HG03354 (cell line): ENCODE results near the gene NEMP2.
"Not testable (repeated sequence)": the region's sequence is repeated elsewhere in the genome, so short reads cannot be mapped to it uniquely, and the experiment has no call there.

ENCODE experiments used
- ATAC-seq: cut with Tn5 transposase; IDR thresholded peaks from one replicate; pipeline ENCODE4 v1.9.1; 2021; ENCODE audit warnings: mild to moderate bottlenecking; ENCODE audit not compliant: unreplicated experiment, poor library complexity, severe bottlenecking

Gene NEMP2

DNA sequence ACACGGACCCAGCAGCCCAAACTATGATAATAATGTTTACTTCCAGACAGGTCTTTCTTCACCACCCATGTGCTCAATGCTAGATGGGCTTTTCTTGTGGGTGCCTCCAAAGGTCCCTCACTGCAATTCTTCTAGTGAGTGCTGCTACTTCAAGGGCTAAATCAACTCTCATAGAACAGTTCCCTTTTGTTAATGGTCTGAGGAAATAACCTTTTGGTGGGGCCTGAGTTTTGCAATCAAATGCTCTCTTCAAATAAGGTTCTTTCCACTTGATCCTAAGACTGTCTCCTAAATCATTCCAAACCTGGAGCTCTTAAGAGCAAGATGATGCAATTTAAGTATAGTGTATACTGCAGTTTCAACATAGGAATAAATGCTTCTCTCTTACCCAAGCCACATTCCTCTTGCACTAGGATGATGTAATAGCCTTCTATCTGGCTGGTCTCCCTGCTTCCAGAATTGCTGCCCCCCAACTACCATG is 6.0 kb downstream of the NEMP2 start:
- ATAC-seq = no peak

DNA sequence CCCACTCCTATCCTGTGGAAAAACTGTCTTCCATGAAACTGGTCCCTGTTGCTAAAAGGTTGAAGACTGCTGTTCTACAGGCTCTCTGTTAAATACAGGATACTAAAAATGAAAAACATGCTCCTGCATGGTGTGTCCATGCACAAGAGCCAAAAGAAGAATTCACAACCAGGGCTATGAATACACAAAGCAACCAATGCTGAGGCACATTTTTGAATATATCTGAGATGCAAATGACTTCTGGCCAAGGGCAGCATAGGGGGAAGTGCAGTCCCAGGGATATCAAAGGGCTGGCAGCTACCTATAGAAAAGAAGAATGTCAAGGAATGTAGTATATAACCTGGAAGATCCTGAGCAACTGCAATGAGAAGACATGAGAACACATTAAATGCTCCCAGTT is 6.6 kb downstream of the NEMP2 start:
- no peak for ATAC-seq

DNA sequence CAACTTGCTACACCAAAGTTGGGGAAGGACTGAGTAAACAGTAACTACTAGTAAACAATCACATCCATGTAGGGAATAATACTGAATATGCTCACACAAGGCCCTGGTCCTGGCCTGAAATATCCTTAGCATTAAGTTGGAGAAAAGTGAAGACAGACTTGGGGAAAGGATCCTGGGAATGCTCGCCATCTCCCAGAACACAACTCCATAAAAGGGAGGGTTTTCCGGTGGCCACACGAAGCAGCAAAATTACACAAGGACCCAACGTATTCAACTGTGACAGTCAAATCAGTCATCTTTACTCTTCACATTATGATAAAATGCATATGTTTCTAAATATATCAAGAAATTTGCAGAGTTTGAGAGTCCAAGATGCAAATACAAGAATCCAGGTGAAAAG is 7.3 kb downstream of the NEMP2 start:
- ATAC-seq = no peak

DNA sequence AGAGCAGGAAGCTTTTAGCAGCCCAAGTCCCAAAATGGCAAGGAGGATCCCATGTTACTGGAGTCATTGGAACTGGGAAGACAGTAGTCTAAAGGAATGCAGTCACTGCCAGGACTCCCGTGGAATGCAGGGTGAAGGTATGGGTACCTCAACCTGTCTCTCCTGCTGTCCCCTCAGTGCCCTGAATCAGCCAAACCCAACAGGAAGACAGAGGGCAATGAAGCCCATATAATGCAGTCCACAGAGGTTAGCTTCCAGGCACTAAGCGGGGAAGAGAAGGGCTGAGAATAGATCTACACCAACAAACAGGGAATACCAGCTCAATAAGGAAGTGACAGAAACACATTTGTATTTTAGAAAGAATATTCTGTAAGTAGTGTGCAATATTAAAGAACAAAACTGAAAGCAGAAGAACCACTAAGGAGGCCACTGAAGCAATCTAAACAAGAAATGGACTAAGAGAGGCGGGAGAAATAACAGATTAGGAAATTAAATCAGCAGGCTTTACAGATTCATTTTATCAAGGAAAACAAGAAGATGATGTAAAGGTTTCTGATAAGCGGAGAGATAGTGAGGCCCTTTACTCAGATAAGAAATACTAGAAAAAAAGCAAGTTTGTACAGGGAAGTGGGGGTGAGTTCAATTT is 8.3 kb downstream of the NEMP2 start:
- no peak for ATAC-seq

DNA sequence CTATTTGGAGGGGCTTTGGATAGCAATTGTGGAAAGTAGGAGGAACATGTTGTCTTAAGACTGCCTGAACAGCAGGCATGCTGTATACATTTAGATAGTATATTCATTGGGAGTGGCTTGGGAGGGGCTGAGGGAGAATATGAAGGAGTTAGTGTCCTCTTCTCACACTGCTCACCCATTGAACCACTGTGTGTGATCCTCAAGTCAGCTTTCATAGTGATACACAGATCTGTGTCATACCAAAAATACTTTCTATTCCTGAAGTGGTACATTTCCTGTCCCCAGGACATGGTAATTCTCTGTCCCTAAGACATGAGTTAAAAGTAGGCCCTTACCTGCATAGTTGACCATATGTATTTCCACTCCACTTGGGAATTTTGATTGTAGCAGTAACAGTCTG is 9.6 kb downstream of the NEMP2 start:
- ATAC-seq = no peak

DNA sequence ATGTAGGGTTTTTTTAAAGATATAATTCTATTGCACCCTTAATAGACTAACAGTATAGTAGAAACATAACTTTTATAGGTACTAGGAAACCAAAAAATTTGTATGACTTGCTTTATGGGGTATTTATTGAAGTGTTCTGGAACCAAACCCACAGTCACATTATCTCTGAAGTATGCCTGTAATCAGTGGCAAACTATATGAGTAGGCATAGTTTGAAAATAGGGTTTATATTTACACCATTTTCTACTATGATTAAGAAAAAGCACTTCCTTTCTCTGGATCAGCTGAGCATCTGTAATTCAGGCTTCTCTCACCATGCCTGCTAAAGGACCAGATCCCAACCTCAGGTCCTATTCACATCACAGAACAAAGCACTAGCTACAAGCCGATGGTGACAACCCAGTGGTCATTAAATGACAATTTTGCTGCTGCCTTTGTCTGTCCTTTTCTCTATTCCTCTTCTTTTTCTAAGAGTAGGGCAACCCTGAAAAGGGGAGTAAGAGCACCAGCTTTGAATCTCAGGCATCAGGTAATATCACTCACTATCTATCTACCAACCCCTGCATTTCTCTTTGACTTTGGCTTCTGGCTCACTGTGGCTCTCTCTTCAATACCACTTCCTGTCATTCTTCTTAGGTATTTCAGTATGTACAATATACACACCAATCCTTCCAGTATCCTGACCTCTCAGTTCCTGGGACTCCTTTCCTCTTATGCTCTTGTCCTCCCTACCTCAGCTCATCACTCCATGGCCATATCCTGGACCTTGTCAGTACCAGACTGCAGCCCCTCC is 14.4 kb downstream of the NEMP2 start:
- no peak for ATAC-seq

DNA sequence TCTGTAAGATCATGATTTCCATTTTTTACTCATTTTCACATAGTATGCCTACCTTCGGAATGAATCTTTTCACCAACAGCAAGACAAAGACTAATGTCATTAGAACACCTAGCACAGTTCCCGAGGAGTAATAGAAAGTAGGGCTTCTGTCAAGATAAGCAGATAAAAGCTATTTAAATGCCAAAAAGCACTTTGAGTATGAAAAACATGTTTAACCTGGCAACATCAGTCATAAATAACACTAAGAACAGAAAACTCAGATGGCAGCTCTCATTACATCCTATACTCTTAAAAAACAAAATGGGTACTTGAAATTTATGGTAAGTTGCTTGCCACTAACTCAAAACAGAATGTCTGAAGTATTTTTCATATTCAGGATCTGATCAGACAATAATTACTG is 17.1 kb downstream of the NEMP2 start:
- no peak for ATAC-seq

DNA sequence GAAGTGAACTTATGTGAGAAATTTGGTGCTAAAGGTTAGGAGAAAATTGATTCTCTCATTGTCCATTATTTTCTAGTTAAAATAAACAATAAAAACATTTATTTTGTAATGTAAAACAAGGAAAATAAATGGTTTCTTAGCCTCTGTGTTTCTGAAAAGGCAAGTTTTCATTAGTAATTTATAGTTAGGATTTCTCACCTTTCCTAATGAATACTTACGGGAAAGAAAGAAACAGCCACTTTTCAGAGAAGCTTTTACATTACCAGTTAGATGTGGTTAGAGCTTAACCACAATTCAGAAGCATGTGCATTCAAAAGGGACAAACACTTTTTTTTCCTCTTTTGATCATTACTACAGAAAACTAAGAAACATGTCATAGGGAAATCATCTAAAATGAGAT is 18.8 kb downstream of the NEMP2 start:
- ATAC-seq = no peak

DNA sequence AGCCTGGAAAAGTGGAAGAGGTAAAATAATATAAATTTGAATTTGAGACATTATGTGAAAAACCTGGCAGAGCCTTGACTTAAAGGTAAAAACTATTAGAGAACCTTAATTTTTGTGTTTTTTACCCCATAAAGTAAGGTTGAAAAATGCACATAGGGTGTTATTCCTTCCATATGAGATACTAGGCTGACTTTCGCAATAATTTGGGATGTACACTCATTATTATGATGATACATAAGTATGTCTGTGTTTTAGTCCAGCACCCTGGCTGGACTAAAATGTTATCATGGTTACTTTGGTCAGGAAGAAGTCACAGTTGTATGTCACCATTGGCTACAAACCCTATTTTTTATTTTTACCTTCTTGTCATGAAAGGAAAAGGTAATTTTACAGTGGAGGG is 19.8 kb downstream of the NEMP2 start:
- ATAC-seq = no peak

DNA sequence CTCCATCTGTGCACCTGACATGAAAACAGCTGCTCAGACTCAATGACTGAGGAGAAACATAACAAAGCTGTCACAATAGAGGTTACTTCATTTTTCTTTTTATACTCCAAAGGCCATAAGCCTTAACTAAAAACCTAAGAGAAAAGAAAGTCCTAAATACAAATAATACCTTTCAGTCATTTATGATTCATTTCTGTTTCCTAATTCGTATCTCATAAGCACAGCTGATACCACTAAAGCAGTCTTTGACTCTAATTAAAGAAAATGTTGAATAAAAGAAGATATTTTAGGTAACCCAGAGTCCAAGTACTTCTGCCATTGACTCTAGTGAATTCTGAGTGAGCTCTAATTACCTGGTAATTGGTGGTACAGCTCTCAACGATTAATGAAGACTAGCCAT is 20.6 kb downstream of the NEMP2 start:
- ATAC-seq = no peak

DNA sequence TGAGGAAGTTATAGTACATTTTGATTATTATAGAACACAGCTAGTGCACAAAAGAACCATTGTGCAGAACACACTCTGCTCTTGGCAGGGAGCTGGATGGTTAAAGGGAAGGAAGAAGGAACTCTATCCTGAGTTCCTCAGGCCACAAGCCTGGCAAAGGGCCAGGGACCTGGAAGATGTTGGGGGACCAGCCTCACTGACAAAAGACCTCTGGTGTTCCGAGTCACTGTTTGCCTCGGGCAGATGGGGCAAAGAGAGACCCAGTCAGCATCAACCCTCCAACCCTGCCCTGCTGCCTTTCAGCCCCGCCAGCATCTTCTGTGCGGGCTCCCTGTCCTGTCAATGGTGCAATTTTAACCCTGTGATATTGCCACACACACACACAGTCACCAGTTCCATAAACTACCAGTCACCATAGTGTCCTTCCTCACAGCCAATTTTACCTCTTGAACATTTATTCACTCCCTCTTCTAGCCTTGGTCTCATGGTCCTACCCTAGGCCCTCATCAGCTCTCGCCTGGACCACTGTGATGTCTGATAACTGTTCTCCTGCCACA is 21.9 kb downstream of the NEMP2 start:
- ATAC-seq = no peak

DNA sequence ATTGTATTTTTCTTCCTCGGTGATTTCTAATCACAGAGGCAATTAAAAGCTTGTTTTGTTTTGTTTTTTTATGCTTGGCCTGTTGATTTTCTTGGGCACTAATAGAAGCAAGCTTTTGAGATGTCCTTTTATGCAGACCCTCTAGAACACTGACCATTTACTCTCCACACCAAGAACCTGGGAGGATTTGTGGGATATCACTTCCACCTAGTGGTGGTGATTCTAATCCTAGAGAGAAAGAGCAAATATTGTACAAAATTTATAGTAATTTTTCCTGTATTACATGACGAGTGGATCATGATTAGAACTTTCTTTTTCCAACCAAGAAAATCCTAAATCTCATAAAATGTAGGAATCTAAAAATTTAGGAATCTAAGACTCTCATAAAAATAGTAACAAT is 23.4 kb downstream of the NEMP2 start:
- ATAC-seq = no peak

DNA sequence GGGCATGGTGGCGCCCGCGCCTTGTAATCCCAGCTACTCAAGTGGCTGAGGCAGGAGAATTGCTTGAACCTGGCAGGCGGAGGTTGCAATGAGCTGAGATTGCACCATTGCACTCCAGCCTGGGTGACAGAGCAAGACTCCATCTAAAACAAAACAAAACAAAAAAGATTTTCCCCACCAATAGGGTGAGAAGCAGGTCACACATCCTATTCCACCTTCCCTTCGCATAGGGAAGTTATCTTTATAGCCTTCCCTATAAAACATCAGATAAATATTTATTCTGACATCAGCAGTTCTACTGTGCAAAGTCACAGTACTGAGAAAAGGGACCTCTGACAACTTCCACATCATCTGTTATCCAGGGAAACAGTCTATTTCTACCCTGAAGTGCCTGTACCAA is 24.6 kb downstream of the NEMP2 start:
- not testable (repeated sequence) for ATAC-seq

DNA sequence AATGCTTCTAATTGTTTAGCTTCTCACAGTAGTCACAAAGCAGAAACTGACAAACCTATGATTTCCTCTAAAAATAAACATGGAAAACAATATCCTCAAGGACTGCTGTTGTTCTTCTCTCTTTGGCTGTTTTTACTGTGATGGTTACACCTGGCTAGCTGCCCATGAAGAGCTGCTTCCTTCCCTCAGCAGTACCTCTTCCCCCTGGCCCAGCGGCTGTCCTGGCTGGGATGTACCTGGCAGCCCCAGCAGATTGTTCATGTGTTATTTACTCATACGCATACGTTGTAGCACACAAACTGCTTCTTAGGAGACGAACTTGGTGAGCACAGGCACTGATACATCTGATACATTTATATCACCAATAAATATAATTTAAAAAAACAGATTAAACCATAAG is 27.4 kb downstream of the NEMP2 start:
- no peak for ATAC-seq

DNA sequence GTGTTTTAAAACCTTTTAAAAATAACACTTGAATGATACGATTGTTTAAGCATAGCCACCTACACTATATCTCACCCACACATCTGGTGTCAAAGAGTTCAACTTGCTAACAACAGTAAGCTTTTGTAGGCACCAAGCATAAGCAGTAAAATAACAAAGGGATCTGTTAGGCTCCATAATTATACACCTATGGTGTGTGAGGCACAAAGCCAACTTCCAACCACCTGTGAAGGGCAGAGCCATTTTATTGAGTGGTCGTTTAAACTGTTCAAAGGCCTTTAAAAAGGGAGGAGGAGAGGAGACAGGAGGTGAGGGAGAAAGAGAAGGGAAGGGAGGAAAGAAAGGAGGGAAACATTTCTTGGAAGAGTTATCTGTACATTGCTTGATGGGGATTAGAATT is 27.9 kb downstream of the NEMP2 start:
- no peak for ATAC-seq

DNA sequence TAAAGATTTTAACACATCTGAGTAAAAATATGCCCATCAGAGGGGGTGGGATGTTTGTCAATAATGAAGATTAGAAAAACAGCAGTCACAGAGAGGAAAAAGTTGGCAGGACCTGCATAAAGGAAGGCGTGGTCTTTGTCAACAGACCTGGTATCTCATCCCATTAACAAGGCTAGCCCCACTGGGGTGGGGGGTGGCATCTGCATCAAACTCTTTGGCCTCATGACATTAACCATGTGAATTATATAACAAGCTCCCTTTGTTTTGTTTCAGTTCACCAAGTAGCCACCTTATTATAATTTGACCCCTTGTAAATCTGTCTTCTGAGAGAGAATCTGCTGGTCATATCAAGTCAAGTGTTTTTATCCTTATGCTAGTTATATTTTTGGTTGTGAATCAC is 28.8 kb downstream of the NEMP2 start:
- ATAC-seq = no peak

DNA sequence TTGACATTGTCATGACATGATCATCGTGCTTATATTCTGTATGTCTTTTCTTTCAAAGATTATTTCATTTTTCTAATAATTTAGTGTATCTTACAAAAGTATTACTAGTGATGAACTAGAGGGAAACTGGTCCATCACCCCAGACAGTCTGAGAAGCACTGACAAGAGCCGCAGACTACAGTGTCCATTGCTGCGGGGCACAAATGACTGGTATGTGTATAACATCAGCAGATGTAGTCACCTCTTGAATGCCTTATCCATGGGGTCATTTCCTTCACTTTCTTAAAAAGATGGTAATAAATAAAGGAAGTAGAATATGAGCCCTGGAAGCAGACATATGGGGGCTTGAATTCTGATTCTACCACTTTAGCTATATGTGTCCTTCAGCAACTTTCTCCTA is 29.6 kb downstream of the NEMP2 start:
- ATAC-seq = no peak

DNA sequence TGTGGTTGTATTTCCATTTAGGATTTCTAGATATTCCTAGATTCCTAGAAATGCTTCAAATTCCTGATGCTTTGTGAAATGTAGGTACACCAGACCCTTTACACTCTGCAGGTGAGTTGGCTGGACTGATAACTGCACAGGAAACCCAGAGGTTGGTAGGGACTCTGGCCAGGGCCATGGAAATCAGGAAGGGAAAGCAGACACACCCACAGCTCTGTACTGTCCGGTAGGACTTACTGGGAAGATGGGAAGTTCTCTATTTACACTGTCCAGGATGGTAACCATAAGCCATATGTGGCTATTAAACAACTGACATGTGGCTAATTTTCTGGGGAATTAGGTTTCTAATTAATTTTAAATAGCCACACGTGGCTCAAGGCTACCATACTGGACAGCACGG is 31.4 kb downstream of the NEMP2 start:
- ATAC-seq = no peak

DNA sequence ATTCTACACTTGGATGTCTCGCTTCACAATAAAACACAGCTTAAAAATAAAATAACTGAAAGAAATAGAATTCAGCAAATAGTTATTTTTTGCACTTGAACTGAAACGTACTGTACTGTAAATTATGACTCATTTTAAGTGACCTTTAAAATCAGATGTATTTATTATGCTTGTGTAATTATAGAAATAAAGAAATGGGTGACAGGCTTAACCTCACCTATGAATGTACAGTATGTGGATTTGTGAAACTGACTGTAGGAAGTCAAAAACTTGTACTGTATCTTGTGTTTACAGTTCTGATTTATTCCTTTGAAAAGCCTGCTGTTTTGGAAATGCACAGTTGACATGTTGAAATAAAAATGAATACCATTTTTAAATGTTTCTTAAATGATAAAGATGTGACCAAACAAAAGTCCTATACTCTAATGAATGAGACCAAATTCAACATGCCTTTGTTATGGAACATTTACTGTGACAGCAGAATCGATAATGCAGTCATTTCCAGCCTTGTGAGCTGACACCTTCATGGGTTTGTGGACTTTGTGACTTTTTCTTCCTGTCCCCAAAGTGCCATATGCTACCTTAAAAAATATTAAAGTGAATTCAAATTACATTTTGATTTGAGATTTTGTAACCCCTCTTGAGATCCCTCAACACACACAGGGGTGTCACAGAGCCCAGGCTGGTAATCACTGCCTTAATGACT is 32.7 kb downstream of the NEMP2 start:
- no peak for ATAC-seq

DNA sequence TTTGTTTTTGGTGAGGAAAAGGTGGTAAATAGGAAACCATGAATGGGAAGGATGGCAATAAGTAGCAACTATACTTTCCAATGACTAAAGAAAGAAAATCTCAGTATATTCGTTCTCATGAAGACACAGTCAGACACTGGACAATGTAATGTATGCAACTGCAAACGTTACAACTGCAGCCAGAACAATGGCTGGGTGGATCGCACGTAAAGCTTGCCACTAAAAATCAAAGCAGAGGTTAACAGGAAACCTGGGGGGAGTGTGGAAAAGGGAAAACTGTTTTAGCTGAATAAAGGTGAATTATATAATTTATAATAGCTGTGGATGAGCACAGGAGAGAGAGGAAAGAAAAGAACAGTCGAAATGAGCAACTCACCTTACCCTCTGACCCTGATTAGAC is 33.3 kb downstream of the NEMP2 start:
- ATAC-seq = no peak

DNA sequence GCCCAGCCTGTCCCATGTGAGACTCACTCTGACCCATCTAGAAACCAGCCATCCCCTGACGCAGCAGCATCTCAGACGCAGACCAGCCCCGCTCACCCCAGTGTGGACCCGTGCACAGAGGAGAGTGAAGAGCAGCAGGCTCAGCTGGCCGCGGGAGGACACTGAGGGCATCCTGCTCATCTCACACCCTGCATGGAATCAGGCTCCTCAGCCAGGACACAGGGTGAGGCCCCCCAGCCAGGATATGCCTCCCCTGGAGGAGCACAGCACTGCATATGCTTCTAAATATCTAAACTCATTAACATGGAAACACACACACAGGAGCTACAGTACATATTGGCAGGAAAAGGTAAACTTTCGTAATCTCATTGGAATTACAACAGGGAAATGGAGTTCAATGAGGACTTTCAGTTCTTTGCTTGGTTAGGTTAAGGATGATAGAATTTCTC is 34.4 kb downstream of the NEMP2 start:
- no peak for ATAC-seq
